AG09309 (cell line): Measurements from ENCODE around the gene KRCC1.

ENCODE experiments used
- DNase-seq: peaks from one replicate; pipeline ENCODE4 v3.0.0-alpha.2; 2010; ENCODE audit warnings: low read depth
- H3K4me3 ChIP-seq: 2 replicates; pipeline ENCODE4 v1.5.1; 2011; ENCODE audit warnings: mild to moderate bottlenecking, low read depth, low read length, moderate library complexity; ENCODE audit not compliant: control insufficient read depth
- CTCF ChIP-seq: IDR thresholded peaks from 2 replicates; pipeline ENCODE4 v1.5.1; 2011; ENCODE audit warnings: mild to moderate bottlenecking, low read depth, low read length, inconsistent platforms; ENCODE audit not compliant: insufficient read depth, control insufficient read depth; ENCODE audit errors: missing control alignments

The KRCC1 gene

GRCh38 chr2:88036182-88036581 lies 19.4 kb downstream of the KRCC1 start:
- TF ChIP-seq CTCF: no peak
- DNase-seq: no peak
- no peak overlapping the region for H3K4me3 ChIP-seq

GRCh38 chr2:88032070-88032702 lies 23.4 kb downstream of the KRCC1 start:
- DNase-seq: no peak
- no peak overlapping the region for H3K4me3 ChIP-seq
- no peak for TF ChIP-seq CTCF

GRCh38 chr2:88028931-88029330 lies 26.7 kb downstream of the KRCC1 start:
- no peak for TF ChIP-seq CTCF
- DNase-seq: no peak

GRCh38 chr2:88027697-88028389 lies 27.7 kb downstream of the KRCC1 start:
- no peak overlapping the region for H3K4me3 ChIP-seq
- no peak for TF ChIP-seq CTCF
- DNase-seq: no peak

More at GRCh38 chr2:88028931-88029330, 26.7 kb downstream of the KRCC1 start:
- H3K4me3 ChIP-seq: no peak overlapping the region

- TF ChIP-seq CTCF: no peak
- H3K4me3 ChIP-seq: no peak overlapping the region
- no peak for DNase-seq
These were observed 31.1 kb downstream of the KRCC1 start for GRCh38 chr2:88024509-88024908.

- H3K4me3 ChIP-seq: no peak overlapping the region
- TF ChIP-seq CTCF: no peak
- no peak for DNase-seq
These were observed 33.0 kb downstream of the KRCC1 start for GRCh38 chr2:88022669-88022921.

GRCh38 chr2:88019985-88020384 lies 35.6 kb downstream of the KRCC1 start:
- TF ChIP-seq CTCF: no peak
- no peak for DNase-seq
- no peak overlapping the region for H3K4me3 ChIP-seq
